Osteoblast (primary cell): ENCODE data around the gene SOAT1. TPM values are rescaled to one million over a fixed set of nuclear protein-coding genes. Genes with fewer than 3 reads are reported as not detected.
"Not testable (repeated sequence)": the region's sequence is repeated elsewhere in the genome, so short reads cannot be mapped to it uniquely, and the experiment has no call there.

ENCODE experiments used
- DNase-seq: peaks from one replicate; pipeline ENCODE4 v3.0.0; 2011; ENCODE audit warnings: low spot score, mixed read lengths; ENCODE audit not compliant: insufficient read length; ENCODE audit errors: missing footprints
- H2AFZ ChIP-seq: 2 replicates; pipeline ENCODE4 v1.6.0; 2011; ENCODE audit warnings: mild to moderate bottlenecking, low read length
- H3K27ac ChIP-seq: 2 replicates; pipeline ENCODE4 v1.5.1; 2011; ENCODE audit warnings: mild to moderate bottlenecking, low read depth, low read length, moderate library complexity
- H3K27me3 ChIP-seq: 2 replicates; pipeline ENCODE4 v1.6.0; 2012; ENCODE audit warnings: mild to moderate bottlenecking, control low read depth, inconsistent platforms, low read length, moderate library complexity; ENCODE audit not compliant: insufficient read depth
- H3K36me3 ChIP-seq: 2 replicates; pipeline ENCODE4 v1.5.1; 2011; ENCODE audit warnings: mild to moderate bottlenecking, low read length, control low read depth, moderate library complexity; ENCODE audit not compliant: insufficient read depth
- H3K4me1 ChIP-seq: 2 replicates; pipeline ENCODE4 v1.5.1; 2011; ENCODE audit warnings: mild to moderate bottlenecking, low read length, control low read depth, moderate library complexity; ENCODE audit not compliant: insufficient read depth
- H3K4me2 ChIP-seq: 2 replicates; pipeline ENCODE4 v1.6.0; 2011; ENCODE audit warnings: mild to moderate bottlenecking, low read length; ENCODE audit not compliant: insufficient read depth
- H3K4me3 ChIP-seq: fragments of 200-600 bp; sonication (generic); 3 replicates; pipeline ENCODE4 v1.5.1; 2012; ENCODE audit warnings: mild to moderate bottlenecking, low read length, inconsistent platforms; ENCODE audit not compliant: insufficient read depth
- H3K79me2 ChIP-seq: 2 replicates; pipeline ENCODE4 v1.6.0; 2012; ENCODE audit warnings: mild to moderate bottlenecking, low read length, control low read depth, inconsistent platforms; ENCODE audit not compliant: insufficient read depth
- H3K9me3 ChIP-seq: 2 replicates; pipeline ENCODE4 v1.5.1; 2011; ENCODE audit warnings: low read depth, low read length, control low read depth
- H4K20me1 ChIP-seq: 2 replicates; pipeline ENCODE4 v1.6.0; 2012; ENCODE audit warnings: mild to moderate bottlenecking, low read length, control low read depth; ENCODE audit not compliant: insufficient read depth
- total RNA-seq: library from RNA; depleted of rRNA; stranded (reverse); fragments of >200 nt; gene quantifications from 2 replicates; pipeline ENCODE4 v1.2.3, GENCODE V29; 2012
- TF ChIP-seq, protein P1 (sequence below): IDR thresholded peaks from 2 replicates; pipeline ENCODE4 v1.5.1; 2011; ENCODE audit warnings: mild to moderate bottlenecking, low read depth, low read length, moderate library complexity; ENCODE audit errors: extremely low read depth

Gene SOAT1
- total RNA-seq, 1 donor: 40.2 TPM

GRCh38 chr1:179264507-179264906 is 29.1 kb upstream of the SOAT1 start:
- Histone ChIP-seq H3K9me3 (no peaks in the 10 kb centered on the region), H3K79me2 (no peaks in the 10 kb centered on the region), H3K36me3 (no peaks in the 10 kb centered on the region), H3K27ac (no peak overlapping the region), H3K4me1 (no peaks in the 10 kb centered on the region), H3K4me2 (no peak overlapping the region), H4K20me1 (no peaks in the 10 kb centered on the region), H3K4me3 (no peak overlapping the region), H3K27me3 (no peaks in the 10 kb centered on the region), H2AFZ (no peak overlapping the region)
- no peak for DNase-seq
- TF ChIP-seq, protein P1, sequence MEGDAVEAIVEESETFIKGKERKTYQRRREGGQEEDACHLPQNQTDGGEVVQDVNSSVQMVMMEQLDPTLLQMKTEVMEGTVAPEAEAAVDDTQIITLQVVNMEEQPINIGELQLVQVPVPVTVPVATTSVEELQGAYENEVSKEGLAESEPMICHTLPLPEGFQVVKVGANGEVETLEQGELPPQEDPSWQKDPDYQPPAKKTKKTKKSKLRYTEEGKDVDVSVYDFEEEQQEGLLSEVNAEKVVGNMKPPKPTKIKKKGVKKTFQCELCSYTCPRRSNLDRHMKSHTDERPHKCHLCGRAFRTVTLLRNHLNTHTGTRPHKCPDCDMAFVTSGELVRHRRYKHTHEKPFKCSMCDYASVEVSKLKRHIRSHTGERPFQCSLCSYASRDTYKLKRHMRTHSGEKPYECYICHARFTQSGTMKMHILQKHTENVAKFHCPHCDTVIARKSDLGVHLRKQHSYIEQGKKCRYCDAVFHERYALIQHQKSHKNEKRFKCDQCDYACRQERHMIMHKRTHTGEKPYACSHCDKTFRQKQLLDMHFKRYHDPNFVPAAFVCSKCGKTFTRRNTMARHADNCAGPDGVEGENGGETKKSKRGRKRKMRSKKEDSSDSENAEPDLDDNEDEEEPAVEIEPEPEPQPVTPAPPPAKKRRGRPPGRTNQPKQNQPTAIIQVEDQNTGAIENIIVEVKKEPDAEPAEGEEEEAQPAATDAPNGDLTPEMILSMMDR: no peak

- H3K79me2 ChIP-seq: no peaks in the 10 kb centered on the region
- no peak overlapping the region for H2AFZ ChIP-seq
- H3K4me1 ChIP-seq: no peaks in the 10 kb centered on the region
- no peak overlapping the region for H3K4me3 ChIP-seq
- no peak overlapping the region for H3K27ac ChIP-seq
- H3K36me3 ChIP-seq: no peaks in the 10 kb centered on the region
- TF ChIP-seq, protein P1: no peak
- H3K4me2 ChIP-seq: no peak overlapping the region
- DNase-seq: no peak
- no peaks in the 10 kb centered on the region for H3K9me3 ChIP-seq
- no peaks in the 10 kb centered on the region for H3K27me3 ChIP-seq
- H4K20me1 ChIP-seq: no peaks in the 10 kb centered on the region
These were observed 24.5 kb upstream of the SOAT1 start for GRCh38 chr1:179269071-179269470.

DNA sequence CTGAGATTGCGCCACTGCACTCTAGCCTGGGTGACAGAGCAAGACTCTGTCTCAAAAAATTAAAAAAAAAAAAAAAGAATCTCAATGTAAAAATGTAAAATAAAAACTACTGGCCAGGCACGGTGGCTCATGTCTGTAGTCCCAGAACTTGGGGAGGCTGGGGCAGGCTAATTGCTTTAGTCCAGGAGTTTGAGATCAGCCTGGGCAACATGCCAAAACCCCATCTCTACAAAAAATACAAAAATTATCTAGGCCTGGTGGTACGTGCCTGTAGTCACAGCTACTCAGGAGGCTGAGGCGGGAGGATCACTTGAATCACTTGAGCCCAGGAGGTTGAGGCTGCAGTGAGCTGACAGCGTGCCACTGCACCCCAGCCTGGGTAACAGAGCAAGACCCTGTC is 19.2 kb upstream of the SOAT1 start:
- H3K27me3 ChIP-seq, H3K9me3 ChIP-seq, H3K4me1 ChIP-seq, DNase-seq, H3K4me3 ChIP-seq, H3K79me2 ChIP-seq, H2AFZ ChIP-seq, H3K4me2 ChIP-seq, H4K20me1 ChIP-seq, H3K36me3 ChIP-seq, H3K27ac ChIP-seq: not testable (repeated sequence)

- no peak overlapping the region for H3K4me3 ChIP-seq
These were observed 14.7 kb upstream of the SOAT1 start for GRCh38 chr1:179278920-179279319.

More at GRCh38 chr1:179278920-179279319, 14.7 kb upstream of the SOAT1 start:
- no peaks in the 10 kb centered on the region for H3K27me3 ChIP-seq
- TF ChIP-seq, protein P1: no peak
- H3K79me2 ChIP-seq: no peaks in the 10 kb centered on the region
- H3K4me2 ChIP-seq: no peak overlapping the region
- no peak overlapping the region for H2AFZ ChIP-seq
- no peaks in the 10 kb centered on the region for H3K4me1 ChIP-seq
- H3K27ac ChIP-seq: no peak overlapping the region
- no peaks in the 10 kb centered on the region for H4K20me1 ChIP-seq
- DNase-seq: no peak
- H3K9me3 ChIP-seq: no peaks in the 10 kb centered on the region
- no peaks in the 10 kb centered on the region for H3K36me3 ChIP-seq
